ENCODE measurements around the gene RAB13. TPM values are rescaled to one million over a fixed set of nuclear protein-coding genes. Genes with fewer than 3 reads are reported as not detected.
A peak's percentile ranks its signal among the peaks of the same experiment; 100 is the strongest.

Gene RAB13
- total and polyA plus RNA-seq, 2 donors (not counting 1 experiment from before 2014, with no cell fraction given) = 0.09 to 9.7 TPM

DNA sequence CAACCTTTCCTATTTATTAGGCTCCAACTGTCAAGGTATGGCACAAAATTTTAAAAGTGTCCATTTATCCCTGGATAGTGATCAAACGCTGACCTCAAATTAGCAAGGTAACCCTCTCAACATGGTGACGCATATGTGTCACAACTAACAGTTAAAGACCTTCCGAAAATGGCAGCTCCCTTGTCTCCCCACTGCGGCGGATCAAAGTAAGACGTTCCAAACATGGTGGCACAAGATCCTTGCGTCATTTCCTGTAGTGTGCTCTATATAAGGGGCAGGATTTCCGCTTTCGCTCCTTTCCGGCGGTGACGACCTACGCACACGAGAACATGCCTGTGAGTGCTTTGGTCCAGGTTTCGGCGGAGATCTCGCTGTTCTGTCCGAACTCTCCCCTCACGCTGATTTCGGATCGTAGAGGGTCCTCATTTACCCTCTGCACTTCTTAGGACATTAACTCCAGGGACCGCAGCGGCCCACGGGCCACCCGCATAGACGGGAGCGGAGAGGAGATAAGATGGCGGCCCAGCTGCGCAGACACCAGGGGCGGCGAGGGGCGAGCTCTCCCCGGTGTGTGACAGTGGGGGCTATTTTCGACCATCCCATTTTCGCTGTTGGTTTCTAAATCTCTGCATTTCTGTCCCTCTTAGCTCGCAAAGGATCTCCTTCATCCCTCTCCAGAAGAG, 4.5 kb upstream of the RAB13 start, which contains the start of gene RPS27:
TSS of gene RPS27 (plus strand) at position 295 of the 683 bp plus-strand sequence. CDS start at position 330, 35 bp downstream.
- no peaks in the 10 kb centered on the region for H3K9me3 Mint-ChIP-seq (ENCODE audit: insufficient read depth)
- peak within 1 kb of the TSS; percentile 62 for H2AFZ ChIP-seq (ENCODE audit: insufficient read depth, low read depth, low read length, poor library complexity, severe bottlenecking)
- no peaks in the 10 kb centered on the region for H3K27me3 Mint-ChIP-seq

More for the DNA sequence above, 4.5 kb upstream of the RAB13 start, which contains the start of gene RPS27:
- peaks cover 38 to 51% of the 10 kb centered on the region in 2 donors for H3K4me1 ChIP-seq (ENCODE audit: control insufficient read depth in 2 of 2, insufficient read depth in 2 of 2, low read length in 2 of 2)
- ChIA-PET CTCF (interaction anchor here (0.5 to 2.3 kb wide), 10 partner anchors 12 to 480 kb away, joined by 3 to 9 read pairs (median 5); partner anchors contain the start of genes CREB3L4, DENND4B and JTB), POLR2A (interaction anchor here (0.5 to 3.4 kb wide), 32 partner anchors 13 to 1941 kb away, joined by 3 to 38 read pairs (median 5); partner anchors contain the start of genes CHTOP, CLK2, CREB3L4 and CRTC2)
- no peaks in the 10 kb centered on the region for H3K27me3 ChIP-seq (replicated peaks in 1 of 4; ENCODE audit: control extremely low read depth in 1 of 4, control insufficient read depth in 3 of 4, insufficient read depth in 4 of 4, low read length in 3 of 4)
- H3K27ac ChIP-seq (ENCODE audit: low read length in 2 of 2) = peak within 1 kb of the TSS; percentile 93 to 96
- H3K4me3 ChIP-seq (ENCODE audit: control extremely low read depth in 1 of 5, extremely low read depth in 1 of 5, insufficient read depth in 1 of 5, low read depth in 2 of 5, low read length in 4 of 5) = peak within 1 kb of the TSS; percentile 84 to 100 (median 94)
- intact Hi-C loops (cut with micrococcal nuclease) = loop anchor here (1.0 to 5.0 kb wide), 7 partner anchors 13 to 333 kb away; partner anchors contain the start of genes CRTC2, DENND4B, HAX1 and INTS3
- peak within 1 kb of the TSS; percentile 99 for H3K27ac Mint-ChIP-seq
- no peaks in the 10 kb centered on the region for H3K9me3 ChIP-seq (ENCODE audit: control extremely low read depth in 1 of 3, control insufficient read depth in 2 of 3, insufficient read depth in 1 of 3, low read length in 2 of 3)
- DNase-seq (peak; percentile 97), ATAC-seq (ENCODE audit: low read depth) (peak; percentile 84)
- H3K4me1 Mint-ChIP-seq = peaks cover 41% of the 10 kb centered on the region
- peak within 1 kb of the TSS; percentile 97 for H3K4me3 Mint-ChIP-seq
- H3K79me2 ChIP-seq (ENCODE audit: control insufficient read depth, insufficient read depth, low read length) = peaks cover 29% of the 10 kb centered on the region
- TF ChIP-seq, protein P1, sequence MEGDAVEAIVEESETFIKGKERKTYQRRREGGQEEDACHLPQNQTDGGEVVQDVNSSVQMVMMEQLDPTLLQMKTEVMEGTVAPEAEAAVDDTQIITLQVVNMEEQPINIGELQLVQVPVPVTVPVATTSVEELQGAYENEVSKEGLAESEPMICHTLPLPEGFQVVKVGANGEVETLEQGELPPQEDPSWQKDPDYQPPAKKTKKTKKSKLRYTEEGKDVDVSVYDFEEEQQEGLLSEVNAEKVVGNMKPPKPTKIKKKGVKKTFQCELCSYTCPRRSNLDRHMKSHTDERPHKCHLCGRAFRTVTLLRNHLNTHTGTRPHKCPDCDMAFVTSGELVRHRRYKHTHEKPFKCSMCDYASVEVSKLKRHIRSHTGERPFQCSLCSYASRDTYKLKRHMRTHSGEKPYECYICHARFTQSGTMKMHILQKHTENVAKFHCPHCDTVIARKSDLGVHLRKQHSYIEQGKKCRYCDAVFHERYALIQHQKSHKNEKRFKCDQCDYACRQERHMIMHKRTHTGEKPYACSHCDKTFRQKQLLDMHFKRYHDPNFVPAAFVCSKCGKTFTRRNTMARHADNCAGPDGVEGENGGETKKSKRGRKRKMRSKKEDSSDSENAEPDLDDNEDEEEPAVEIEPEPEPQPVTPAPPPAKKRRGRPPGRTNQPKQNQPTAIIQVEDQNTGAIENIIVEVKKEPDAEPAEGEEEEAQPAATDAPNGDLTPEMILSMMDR (IDR thresholded peaks at IDR 0.05) = no peak
- no peak for TF ChIP-seq EZH2 (IDR thresholded peaks at IDR 0.05; ENCODE audit: borderline replicate concordance, insufficient read depth, low read depth, low read length, poor library complexity, severe bottlenecking)
- 1% methylated on average over 21 of the region's 36 CpGs for WGBS (ENCODE audit: insufficient coverage)
- H3K9ac ChIP-seq (ENCODE audit: low read length) = peak within 1 kb of the TSS; percentile 92
- H3K36me3 ChIP-seq (replicated peaks in 1 of 2; ENCODE audit: control extremely low read depth in 1 of 2, control insufficient read depth in 1 of 2, extremely low read depth in 1 of 2, insufficient read depth in 2 of 2, low read length in 1 of 2) = peaks cover 12 to 34% of the 10 kb centered on the region in 2 experiments
- H4K20me1 ChIP-seq (ENCODE audit: control insufficient read depth, insufficient read depth, low read length, poor library complexity, severe bottlenecking) = no peaks in the 10 kb centered on the region
- H3K4me2 ChIP-seq (replicated peaks; ENCODE audit: low read depth, low read length, poor library complexity, severe bottlenecking) = peak within 1 kb of the TSS; percentile 77
